ENCODE data around the gene PRPS2. TPM values are rescaled to one million over a fixed set of nuclear protein-coding genes. Genes with fewer than 3 reads are reported as not detected.

Gene PRPS2
- total RNA-seq, 1 donor from 2014 or later, result 11.8 TPM

- Histone ChIP-seq H3K9me3 (ENCODE audit: insufficient read depth, low read depth, low read length) (no peaks in the 10 kb centered on the region), H3K4me2 (ENCODE audit: low read length) (peak overlapping the region; percentile 88), H3K27me3 (ENCODE audit: insufficient read depth, low read length) (no peaks in the 10 kb centered on the region), H3K79me2 (ENCODE audit: insufficient read depth, low read length) (peaks cover 38% of the 10 kb centered on the region), H3K4me1 (ENCODE audit: insufficient read depth, low read length) (no peaks in the 10 kb centered on the region), H3K9ac (ENCODE audit: low read length) (peak overlapping the region; percentile 77), H2AFZ (ENCODE audit: low read depth, low read length) (peak overlapping the region; percentile 84), H4K20me1 (ENCODE audit: insufficient read depth, low read length) (peaks cover 5% of the 10 kb centered on the region), H3K36me3 (ENCODE audit: insufficient read depth, low read length) (no peaks in the 10 kb centered on the region), H3K27ac (ENCODE audit: low read depth, low read length) (no peak overlapping the region), H3K4me3 (ENCODE audit: insufficient read depth, low read depth, low read length) (peak overlapping the region; percentile 61)
- peak overlapping the region; percentile 83 for H3K4me3 Mint-ChIP-seq (ENCODE audit: unreplicated experiment)
- H3K27ac Mint-ChIP-seq (ENCODE audit: unreplicated experiment), result peak overlapping the region; percentile 7
- no peaks in the 10 kb centered on the region for H3K9me3 Mint-ChIP-seq (ENCODE audit: unreplicated experiment)
- no peaks in the 10 kb centered on the region for H3K36me3 Mint-ChIP-seq (ENCODE audit: low read depth, unreplicated experiment)
- no peak for DNase-seq (ENCODE audit: low read depth)
- no peak for FAIRE-seq
- H3K27me3 Mint-ChIP-seq (ENCODE audit: low read depth, unreplicated experiment), result peaks cover 4% of the 10 kb centered on the region
- H3K4me1 Mint-ChIP-seq (ENCODE audit: low read depth, unreplicated experiment), result peaks cover 3% of the 10 kb centered on the region
- TF ChIP-seq EZH2 (IDR thresholded peaks at IDR 0.05; ENCODE audit: insufficient read depth, low read length) (no peak), CTCF (IDR thresholded peaks at IDR 0.05; ENCODE audit: insufficient read depth, low read depth, low read length) (no peak)
Observed at GRCh38 chrX:12790885-12791256, 341 bp upstream of the PRPS2 start.

DNA sequence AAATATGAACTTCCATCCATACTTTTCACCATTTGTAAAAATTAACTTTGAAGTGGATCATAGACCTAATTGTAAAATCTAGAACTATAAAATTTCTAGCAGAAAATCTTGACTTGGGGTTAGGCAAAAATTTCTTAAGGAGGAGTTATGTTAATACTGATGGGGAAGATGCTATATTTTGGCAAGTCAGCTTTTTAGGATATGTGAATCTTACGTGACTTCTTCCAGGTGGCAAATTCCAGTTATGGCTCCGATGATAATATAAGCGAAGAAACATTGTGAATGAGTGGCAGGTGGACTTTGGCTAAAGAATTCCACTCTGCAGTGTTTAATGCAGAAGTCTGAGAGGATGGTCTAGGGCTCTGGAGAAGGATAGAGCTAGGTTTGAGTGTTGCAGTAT, 1.5 kb downstream of the PRPS2 start:
- peaks cover 5% of the 10 kb centered on the region for H4K20me1 ChIP-seq (ENCODE audit: insufficient read depth, low read length)
- H3K4me2 ChIP-seq (ENCODE audit: low read length), result peak overlapping the region; percentile 88
- H2AFZ ChIP-seq (ENCODE audit: low read depth, low read length), result no peak overlapping the region
- FAIRE-seq (no peak), DNase-seq (ENCODE audit: low read depth) (no peak)
- H3K4me3 Mint-ChIP-seq (ENCODE audit: unreplicated experiment), result peak overlapping the region; percentile 84
- no peaks in the 10 kb centered on the region for H3K27me3 ChIP-seq (ENCODE audit: insufficient read depth, low read length)
- H3K4me3 ChIP-seq (ENCODE audit: insufficient read depth, low read depth, low read length), result peak overlapping the region; percentile 61
- peaks cover 38% of the 10 kb centered on the region for H3K79me2 ChIP-seq (ENCODE audit: insufficient read depth, low read length)
- H3K36me3 ChIP-seq (ENCODE audit: insufficient read depth, low read length), result no peaks in the 10 kb centered on the region
- no peaks in the 10 kb centered on the region for H3K36me3 Mint-ChIP-seq (ENCODE audit: low read depth, unreplicated experiment)
- no peaks in the 10 kb centered on the region for H3K9me3 ChIP-seq (ENCODE audit: insufficient read depth, low read depth, low read length)
- no peak overlapping the region for H3K27ac ChIP-seq (ENCODE audit: low read depth, low read length)
- TF ChIP-seq CTCF (IDR thresholded peaks at IDR 0.05; ENCODE audit: insufficient read depth, low read depth, low read length) (no peak), EZH2 (IDR thresholded peaks at IDR 0.05; ENCODE audit: insufficient read depth, low read length) (no peak)
- peaks cover 3% of the 10 kb centered on the region for H3K4me1 Mint-ChIP-seq (ENCODE audit: low read depth, unreplicated experiment)
- H3K4me1 ChIP-seq (ENCODE audit: insufficient read depth, low read length), result no peaks in the 10 kb centered on the region
- no peaks in the 10 kb centered on the region for H3K9me3 Mint-ChIP-seq (ENCODE audit: unreplicated experiment)
- H3K9ac ChIP-seq (ENCODE audit: low read length), result no peak overlapping the region
- H3K27ac Mint-ChIP-seq (ENCODE audit: unreplicated experiment), result no peak overlapping the region
- peaks cover 4% of the 10 kb centered on the region for H3K27me3 Mint-ChIP-seq (ENCODE audit: low read depth, unreplicated experiment)

- no peak for DNase-seq (ENCODE audit: low read depth)
- no peak for FAIRE-seq
- H3K27ac ChIP-seq (ENCODE audit: low read depth, low read length), result no peak overlapping the region
- no peak overlapping the region for H3K9ac ChIP-seq (ENCODE audit: low read length)
- H3K27ac Mint-ChIP-seq (ENCODE audit: unreplicated experiment), result no peak overlapping the region
- H2AFZ ChIP-seq (ENCODE audit: low read depth, low read length), result no peak overlapping the region
- H3K4me3 ChIP-seq (ENCODE audit: insufficient read depth, low read depth, low read length), result no peak overlapping the region
- no peaks in the 10 kb centered on the region for H3K36me3 Mint-ChIP-seq (ENCODE audit: low read depth, unreplicated experiment)
- H4K20me1 ChIP-seq (ENCODE audit: insufficient read depth, low read length), result peaks cover 5% of the 10 kb centered on the region
- no peak for TF ChIP-seq CTCF (IDR thresholded peaks at IDR 0.05; ENCODE audit: insufficient read depth, low read depth, low read length)
- TF ChIP-seq EZH2 (IDR thresholded peaks at IDR 0.05; ENCODE audit: insufficient read depth, low read length), result no peak
- H3K79me2 ChIP-seq (ENCODE audit: insufficient read depth, low read length), result peaks cover 38% of the 10 kb centered on the region
- no peaks in the 10 kb centered on the region for H3K9me3 ChIP-seq (ENCODE audit: insufficient read depth, low read depth, low read length)
- H3K27me3 Mint-ChIP-seq (ENCODE audit: low read depth, unreplicated experiment), result peaks cover 4% of the 10 kb centered on the region
- H3K4me3 Mint-ChIP-seq (ENCODE audit: unreplicated experiment), result no peak overlapping the region
- H3K9me3 Mint-ChIP-seq (ENCODE audit: unreplicated experiment), result no peaks in the 10 kb centered on the region
- peaks cover 3% of the 10 kb centered on the region for H3K4me1 Mint-ChIP-seq (ENCODE audit: low read depth, unreplicated experiment)
- no peaks in the 10 kb centered on the region for H3K27me3 ChIP-seq (ENCODE audit: insufficient read depth, low read length)
- H3K4me2 ChIP-seq (ENCODE audit: low read length), result no peak overlapping the region
- no peaks in the 10 kb centered on the region for H3K36me3 ChIP-seq (ENCODE audit: insufficient read depth, low read length)
- H3K4me1 ChIP-seq (ENCODE audit: insufficient read depth, low read length), result no peaks in the 10 kb centered on the region
Observed at GRCh38 chrX:12794654-12795053, 3.4 kb downstream of the PRPS2 start.
